ENCODE measurements around the gene GRB7.

Gene GRB7

GRCh38 chr17:39776252-39776651, 38.5 kb downstream of the GRB7 start:
- Histone ChIP-seq H3K79me1 (ENCODE audit: low read length) (no peaks in the 10 kb centered on the region), H3K4me2 (ENCODE audit: low read length) (no peak overlapping the region), H2AK5ac (ENCODE audit: low read length) (no peak overlapping the region), H3K4ac (ENCODE audit: low read depth, low read length) (no peak overlapping the region), H2BK15ac (replicated peaks; ENCODE audit: low read depth) (no peak overlapping the region), H3K4me1 (ENCODE audit: control insufficient read depth, low read depth, low read length) (no peaks in the 10 kb centered on the region), H4K5ac (ENCODE audit: low read length) (no peak overlapping the region), H3K27ac (ENCODE audit: low read depth, low read length) (no peak overlapping the region), H3K79me2 (ENCODE audit: control insufficient read depth, insufficient read depth, low read length) (no peaks in the 10 kb centered on the region), H3K36me3 (ENCODE audit: control insufficient read depth, insufficient read depth, low read length) (no peaks in the 10 kb centered on the region), H3K4me3 (ENCODE audit: low read length) (no peak overlapping the region), H3K27me3 (ENCODE audit: insufficient read depth, low read length, poor library complexity) (no peaks in the 10 kb centered on the region), H2BK120ac (ENCODE audit: low read depth, low read length) (no peak overlapping the region), H4K8ac (ENCODE audit: low read depth, low read length) (no peak overlapping the region), H3K56ac (ENCODE audit: low read length) (no peak overlapping the region), H3K23ac (ENCODE audit: low read length) (no peak overlapping the region), H3K18ac (ENCODE audit: low read length) (no peak overlapping the region), H2BK5ac (ENCODE audit: low read length) (no peak overlapping the region), H3K9ac (ENCODE audit: low read length) (no peak overlapping the region)
- DNase-seq, result no peak

GRCh38 chr17:39777534-39778365, 40.0 kb downstream of the GRB7 start:
- no CpG with 5 or more reads among the region's 11 CpGs for WGBS (ENCODE audit: extremely low coverage, insufficient coverage, low lambda C conversion rate)
- H2AK5ac ChIP-seq (ENCODE audit: low read length), result no peak overlapping the region

GRCh38 chr17:39781031-39781860, 43.5 kb downstream of the GRB7 start:
- Histone ChIP-seq H2BK120ac (ENCODE audit: low read depth, low read length) (no peak overlapping the region), H3K18ac (ENCODE audit: low read length) (no peak overlapping the region), H2BK15ac (replicated peaks; ENCODE audit: low read depth) (no peak overlapping the region), H3K4ac (ENCODE audit: low read depth, low read length) (no peak overlapping the region), H2AK5ac (ENCODE audit: low read length) (no peak overlapping the region), H3K27ac (ENCODE audit: low read depth, low read length) (no peak overlapping the region), H3K27me3 (ENCODE audit: insufficient read depth, low read length, poor library complexity) (no peaks in the 10 kb centered on the region), H3K23ac (ENCODE audit: low read length) (no peak overlapping the region), H4K8ac (ENCODE audit: low read depth, low read length) (no peak overlapping the region), H3K79me1 (ENCODE audit: low read length) (no peaks in the 10 kb centered on the region), H2BK5ac (ENCODE audit: low read length) (no peak overlapping the region), H4K5ac (ENCODE audit: low read length) (no peak overlapping the region), H3K9ac (ENCODE audit: low read length) (no peak overlapping the region), H3K4me3 (ENCODE audit: low read length) (no peak overlapping the region), H3K36me3 (ENCODE audit: control insufficient read depth, insufficient read depth, low read length) (no peaks in the 10 kb centered on the region), H3K4me1 (ENCODE audit: control insufficient read depth, low read depth, low read length) (no peaks in the 10 kb centered on the region), H3K4me2 (ENCODE audit: low read length) (no peak overlapping the region), H3K79me2 (ENCODE audit: control insufficient read depth, insufficient read depth, low read length) (no peaks in the 10 kb centered on the region), H3K56ac (ENCODE audit: low read length) (no peak overlapping the region)
- WGBS (ENCODE audit: extremely low coverage, insufficient coverage, low lambda C conversion rate), result no CpG with 5 or more reads among the region's 6 CpGs
- no peak for DNase-seq

More at GRCh38 chr17:39777534-39778365, 40.0 kb downstream of the GRB7 start:
- H3K79me2 ChIP-seq (ENCODE audit: control insufficient read depth, insufficient read depth, low read length), result no peaks in the 10 kb centered on the region
- no peak overlapping the region for H3K9ac ChIP-seq (ENCODE audit: low read length)
- no peak overlapping the region for H2BK5ac ChIP-seq (ENCODE audit: low read length)
- DNase-seq, result no peak
- no peak overlapping the region for H3K27ac ChIP-seq (ENCODE audit: low read depth, low read length)
- no peak overlapping the region for H2BK15ac ChIP-seq (replicated peaks; ENCODE audit: low read depth)
- no peaks in the 10 kb centered on the region for H3K79me1 ChIP-seq (ENCODE audit: low read length)
- no peak overlapping the region for H3K18ac ChIP-seq (ENCODE audit: low read length)
- H3K4me3 ChIP-seq (ENCODE audit: low read length), result no peak overlapping the region
- no peak overlapping the region for H4K5ac ChIP-seq (ENCODE audit: low read length)
- no peak overlapping the region for H3K4me2 ChIP-seq (ENCODE audit: low read length)
- H3K36me3 ChIP-seq (ENCODE audit: control insufficient read depth, insufficient read depth, low read length), result no peaks in the 10 kb centered on the region
- no peak overlapping the region for H4K8ac ChIP-seq (ENCODE audit: low read depth, low read length)
- H2BK120ac ChIP-seq (ENCODE audit: low read depth, low read length), result no peak overlapping the region
- no peak overlapping the region for H3K23ac ChIP-seq (ENCODE audit: low read length)
- H3K27me3 ChIP-seq (ENCODE audit: insufficient read depth, low read length, poor library complexity), result no peaks in the 10 kb centered on the region
- no peaks in the 10 kb centered on the region for H3K4me1 ChIP-seq (ENCODE audit: control insufficient read depth, low read depth, low read length)
- H3K56ac ChIP-seq (ENCODE audit: low read length), result no peak overlapping the region
- H3K4ac ChIP-seq (ENCODE audit: low read depth, low read length), result no peak overlapping the region

- no peak overlapping the region for H2BK15ac ChIP-seq (replicated peaks; ENCODE audit: low read depth)
- no peak overlapping the region for H3K23ac ChIP-seq (ENCODE audit: low read length)
- no peaks in the 10 kb centered on the region for H3K4me1 ChIP-seq (ENCODE audit: control insufficient read depth, low read depth, low read length)
- H3K4me3 ChIP-seq (ENCODE audit: low read length), result no peak overlapping the region
- H3K56ac ChIP-seq (ENCODE audit: low read length), result no peak overlapping the region
- no peak overlapping the region for H2AK5ac ChIP-seq (ENCODE audit: low read length)
- H2BK120ac ChIP-seq (ENCODE audit: low read depth, low read length), result no peak overlapping the region
- no peak overlapping the region for H3K4ac ChIP-seq (ENCODE audit: low read depth, low read length)
- H3K4me2 ChIP-seq (ENCODE audit: low read length), result no peak overlapping the region
- H3K36me3 ChIP-seq (ENCODE audit: control insufficient read depth, insufficient read depth, low read length), result no peaks in the 10 kb centered on the region
- H3K18ac ChIP-seq (ENCODE audit: low read length), result no peak overlapping the region
- H3K79me1 ChIP-seq (ENCODE audit: low read length), result no peaks in the 10 kb centered on the region
- no peak overlapping the region for H2BK5ac ChIP-seq (ENCODE audit: low read length)
- H4K8ac ChIP-seq (ENCODE audit: low read depth, low read length), result no peak overlapping the region
- no CpG with 5 or more reads among the region's 2 CpGs for WGBS (ENCODE audit: extremely low coverage, insufficient coverage, low lambda C conversion rate)
- no peak overlapping the region for H4K5ac ChIP-seq (ENCODE audit: low read length)
- DNase-seq, result no peak
- no peak overlapping the region for H3K27ac ChIP-seq (ENCODE audit: low read depth, low read length)
- H3K79me2 ChIP-seq (ENCODE audit: control insufficient read depth, insufficient read depth, low read length), result no peaks in the 10 kb centered on the region
- H3K9ac ChIP-seq (ENCODE audit: low read length), result no peak overlapping the region
- no peaks in the 10 kb centered on the region for H3K27me3 ChIP-seq (ENCODE audit: insufficient read depth, low read length, poor library complexity)
Measured at GRCh38 chr17:39781861-39782213, 44.1 kb downstream of the GRB7 start.

- DNase-seq, result no peak
- Histone ChIP-seq H3K23ac (ENCODE audit: low read length) (no peak overlapping the region), H3K36me3 (ENCODE audit: control insufficient read depth, insufficient read depth, low read length) (no peaks in the 10 kb centered on the region), H4K8ac (ENCODE audit: low read depth, low read length) (no peak overlapping the region), H3K79me1 (ENCODE audit: low read length) (no peaks in the 10 kb centered on the region), H2BK5ac (ENCODE audit: low read length) (no peak overlapping the region), H3K27ac (ENCODE audit: low read depth, low read length) (no peak overlapping the region), H3K4me3 (ENCODE audit: low read length) (no peak overlapping the region), H3K56ac (ENCODE audit: low read length) (no peak overlapping the region), H3K9ac (ENCODE audit: low read length) (no peak overlapping the region), H3K4me1 (ENCODE audit: control insufficient read depth, low read depth, low read length) (no peaks in the 10 kb centered on the region), H2AK5ac (ENCODE audit: low read length) (no peak overlapping the region), H3K4ac (ENCODE audit: low read depth, low read length) (no peak overlapping the region), H3K79me2 (ENCODE audit: control insufficient read depth, insufficient read depth, low read length) (no peaks in the 10 kb centered on the region), H4K5ac (ENCODE audit: low read length) (no peak overlapping the region), H3K27me3 (ENCODE audit: insufficient read depth, low read length, poor library complexity) (no peaks in the 10 kb centered on the region), H2BK15ac (replicated peaks; ENCODE audit: low read depth) (no peak overlapping the region), H2BK120ac (ENCODE audit: low read depth, low read length) (no peak overlapping the region), H3K18ac (ENCODE audit: low read length) (no peak overlapping the region), H3K4me2 (ENCODE audit: low read length) (no peak overlapping the region)
- WGBS (ENCODE audit: extremely low coverage, insufficient coverage, low lambda C conversion rate), result 100% methylated on average over 3 of the region's 4 CpGs
Measured at GRCh38 chr17:39782481-39782880, 44.7 kb downstream of the GRB7 start.

Measured in mesendoderm (in vitro differentiated cells).